ENCODE measurements around the gene SORT1.
"Not testable (repeated sequence)": the region's sequence is repeated elsewhere in the genome, so short reads cannot be mapped to it uniquely, and the experiment has no call there.

The SORT1 gene

DNA sequence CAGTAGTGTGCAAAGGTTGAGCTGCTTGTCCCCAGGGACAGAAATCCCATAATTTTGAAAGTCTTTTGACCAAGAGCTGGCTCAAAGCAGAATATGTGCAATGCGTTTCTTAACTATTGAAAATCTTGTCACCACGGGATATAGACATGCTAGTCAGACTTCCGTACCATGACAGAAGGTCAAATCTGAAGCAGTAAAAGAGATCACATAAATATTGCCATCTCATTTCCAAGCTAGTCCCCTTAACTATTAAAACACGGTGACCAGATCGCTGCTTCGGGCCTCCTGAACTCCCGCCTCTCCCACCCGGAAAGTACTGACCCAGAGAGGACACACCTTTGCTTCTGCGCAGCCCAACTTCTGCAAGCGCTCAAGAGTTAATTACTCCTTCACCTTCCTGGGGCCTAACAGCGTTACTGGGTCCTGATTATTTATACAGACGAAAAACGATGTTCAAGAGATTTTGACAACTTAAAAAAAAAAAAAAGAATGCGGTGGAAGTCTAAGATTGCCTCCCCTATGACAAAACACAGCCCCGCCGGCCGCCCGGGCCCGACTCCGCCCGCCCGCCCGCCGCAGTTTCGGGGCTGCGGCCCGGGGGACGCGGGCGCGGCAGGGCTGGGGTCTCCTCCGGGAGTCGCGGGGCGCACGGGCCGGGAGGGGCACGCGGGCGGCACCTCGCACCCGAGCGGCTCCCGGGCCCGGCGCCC, 692 bp downstream of the SORT1 start:
- no peak for DNase-seq

DNA sequence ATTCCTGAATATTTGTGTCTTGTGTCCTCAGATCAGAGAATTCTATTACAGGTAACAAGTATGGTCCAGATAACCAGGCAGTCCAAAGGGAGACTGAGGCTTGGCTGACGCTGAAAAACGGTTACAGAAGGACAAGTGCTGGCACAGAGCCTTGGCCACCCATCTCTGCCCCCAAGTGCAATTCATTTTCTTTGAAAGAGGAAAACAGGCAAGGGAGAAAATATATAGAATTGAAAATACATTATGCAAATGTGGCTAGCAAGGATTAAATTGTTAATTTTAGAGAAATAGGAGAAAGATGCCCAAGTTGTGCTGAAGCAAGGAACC, 1.2 kb downstream of the SORT1 start:
- DNase-seq, result no peak

DNA sequence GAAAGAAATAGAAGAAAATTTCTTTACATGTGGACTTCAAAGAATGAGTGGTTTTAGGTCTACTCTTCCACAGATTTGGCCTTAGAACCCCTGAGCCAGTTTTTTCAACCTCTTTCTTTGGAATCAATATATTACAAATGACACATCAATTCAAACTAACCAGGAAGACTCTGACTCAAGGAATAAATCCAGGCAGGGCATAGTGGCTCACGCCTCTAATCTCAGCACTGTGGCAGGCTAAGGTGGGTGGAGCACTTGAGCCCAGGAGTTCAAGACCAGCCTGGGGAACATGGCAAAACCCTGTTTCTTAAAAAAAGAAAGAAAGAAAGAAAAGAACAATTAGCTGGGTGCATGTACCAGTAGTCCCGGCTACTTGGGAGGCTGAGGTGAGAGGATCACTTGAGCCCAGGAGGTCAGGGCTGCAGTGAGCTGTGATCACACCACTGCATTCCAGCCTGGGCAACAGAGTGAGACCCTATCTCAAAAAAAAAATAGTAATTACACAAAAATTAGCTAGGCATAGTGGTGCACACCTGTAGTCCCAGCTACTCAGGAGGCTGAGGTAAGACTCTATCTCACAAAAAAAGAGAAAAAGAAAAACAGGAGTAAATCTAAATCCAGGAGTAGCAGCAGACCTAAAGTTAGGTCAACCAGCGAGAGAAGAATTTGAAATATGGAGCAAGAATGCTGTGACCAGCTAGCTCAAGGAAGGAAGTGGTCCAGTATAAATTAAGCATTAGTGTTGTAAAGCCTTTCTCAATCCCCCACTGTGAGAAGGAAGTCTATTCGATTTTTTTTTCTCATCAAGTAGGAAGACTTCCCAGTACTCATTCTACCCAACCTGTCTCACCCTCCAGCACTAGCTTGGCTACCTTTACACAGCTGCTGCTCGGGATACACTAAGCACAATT, 1.9 kb downstream of the SORT1 start:
- DNase-seq, result no peak

DNA sequence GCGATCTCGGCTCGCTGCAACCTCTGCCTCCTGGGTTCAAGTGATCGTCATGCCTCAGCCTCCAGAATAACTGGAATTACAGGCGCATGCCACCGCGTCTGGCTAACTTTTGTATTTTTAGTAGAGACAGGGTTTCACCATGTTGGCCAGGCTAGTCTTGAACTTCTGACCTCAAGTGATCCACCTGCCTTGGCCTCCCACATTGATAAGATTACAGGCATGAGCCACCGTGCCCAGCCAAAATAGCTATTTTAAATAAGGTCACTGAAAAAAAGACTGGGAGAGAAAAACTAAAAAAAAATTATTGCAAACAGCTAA, 2.5 kb downstream of the SORT1 start:
- DNase-seq, result not testable (repeated sequence)

DNA sequence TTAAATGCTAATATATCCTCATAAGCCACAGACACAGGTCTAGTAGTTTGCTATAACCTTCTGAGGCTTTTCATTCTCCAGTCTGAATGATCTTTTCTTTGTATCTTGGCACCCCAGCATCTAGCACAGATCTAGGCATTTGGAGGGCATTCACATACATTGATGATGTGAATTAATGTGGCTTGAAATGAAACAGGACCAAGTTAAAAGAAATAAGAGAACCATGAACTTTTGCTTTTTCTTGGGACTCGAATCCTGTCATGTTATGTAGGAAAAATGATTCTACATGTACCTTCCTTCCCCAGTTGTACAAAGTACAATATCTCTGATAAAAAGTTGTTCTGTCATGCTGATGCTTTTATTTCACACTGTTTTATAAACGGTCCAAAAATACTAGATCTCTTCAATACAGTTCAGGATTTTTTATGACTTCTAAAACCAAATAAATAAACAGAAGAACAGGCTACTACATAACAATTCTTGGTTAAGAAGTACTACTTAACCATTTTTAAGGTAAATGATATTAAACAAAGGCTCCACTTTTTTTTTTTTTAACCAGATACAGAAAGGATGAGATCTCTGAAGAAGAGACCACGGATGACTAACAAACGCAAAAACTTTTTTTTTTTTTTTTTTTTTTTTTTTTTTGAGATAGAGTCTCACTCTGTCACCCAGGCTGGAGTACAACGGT, 3.0 kb downstream of the SORT1 start:
- DNase-seq, result no peak

DNA sequence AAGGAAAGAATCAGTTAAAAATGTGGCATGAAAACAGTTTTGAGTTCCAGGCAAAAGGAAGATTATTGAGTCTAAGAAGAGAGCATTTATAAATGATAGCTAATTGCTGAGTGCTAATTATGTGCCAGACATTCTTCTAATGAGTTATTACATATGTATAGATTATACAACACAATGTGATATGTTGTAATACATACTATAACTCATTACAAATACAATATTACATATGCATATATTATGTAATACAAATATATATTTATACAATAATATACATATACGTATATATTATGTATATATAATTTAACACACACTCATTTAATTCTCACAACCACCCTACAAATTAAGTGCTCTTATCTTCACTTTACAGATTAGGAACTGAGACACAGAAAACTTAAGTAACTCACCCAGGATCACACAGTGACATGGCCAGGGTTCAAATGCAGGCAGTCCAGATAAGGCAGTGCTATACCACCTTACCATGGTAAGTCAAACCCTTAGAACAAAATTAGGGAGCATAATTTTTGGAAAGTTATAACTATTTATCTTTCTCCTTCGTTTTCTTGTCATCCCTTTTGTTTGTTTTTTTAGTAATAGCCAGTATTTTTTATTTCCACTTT, 4.0 kb downstream of the SORT1 start:
- no peak for DNase-seq

DNA sequence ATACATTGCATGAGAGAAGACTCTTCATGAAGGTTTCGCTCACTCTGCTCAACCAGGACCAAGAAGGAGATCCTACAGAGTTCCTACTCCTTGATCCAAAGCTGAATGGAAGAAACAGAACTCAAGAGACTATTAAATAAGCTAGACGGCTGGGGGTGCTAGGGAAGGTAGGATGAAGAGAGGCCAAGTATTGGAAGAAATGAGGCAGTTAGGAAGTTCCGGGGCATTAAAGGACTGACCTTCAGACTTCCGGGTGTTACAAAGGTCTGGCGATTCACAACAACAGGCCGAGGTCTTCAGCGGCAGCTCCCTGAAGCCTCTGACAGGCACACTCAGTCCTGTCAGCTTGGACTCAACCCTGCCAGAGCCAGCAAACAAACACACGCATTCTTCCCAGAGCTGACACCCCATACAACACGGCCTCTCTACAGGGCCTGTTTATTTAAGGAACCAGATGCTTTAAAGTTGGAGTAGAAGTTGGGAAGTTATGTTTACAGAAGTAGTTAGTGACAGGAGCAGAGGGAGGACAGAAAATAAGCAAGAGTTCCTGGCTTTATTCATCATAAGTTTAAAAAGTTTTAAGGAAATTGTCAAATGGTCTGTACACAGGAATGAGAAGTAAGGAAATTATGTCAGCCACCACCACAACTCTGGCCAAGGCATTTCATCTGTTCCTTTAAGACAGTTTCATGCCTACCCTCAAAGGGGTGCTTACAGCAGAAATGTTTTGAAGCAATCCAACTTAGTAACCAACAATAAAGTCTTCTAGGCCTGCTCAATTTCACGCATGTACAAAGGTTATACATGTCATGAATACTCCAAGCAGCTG, 4.7 kb downstream of the SORT1 start:
- DNase-seq, result no peak

DNA sequence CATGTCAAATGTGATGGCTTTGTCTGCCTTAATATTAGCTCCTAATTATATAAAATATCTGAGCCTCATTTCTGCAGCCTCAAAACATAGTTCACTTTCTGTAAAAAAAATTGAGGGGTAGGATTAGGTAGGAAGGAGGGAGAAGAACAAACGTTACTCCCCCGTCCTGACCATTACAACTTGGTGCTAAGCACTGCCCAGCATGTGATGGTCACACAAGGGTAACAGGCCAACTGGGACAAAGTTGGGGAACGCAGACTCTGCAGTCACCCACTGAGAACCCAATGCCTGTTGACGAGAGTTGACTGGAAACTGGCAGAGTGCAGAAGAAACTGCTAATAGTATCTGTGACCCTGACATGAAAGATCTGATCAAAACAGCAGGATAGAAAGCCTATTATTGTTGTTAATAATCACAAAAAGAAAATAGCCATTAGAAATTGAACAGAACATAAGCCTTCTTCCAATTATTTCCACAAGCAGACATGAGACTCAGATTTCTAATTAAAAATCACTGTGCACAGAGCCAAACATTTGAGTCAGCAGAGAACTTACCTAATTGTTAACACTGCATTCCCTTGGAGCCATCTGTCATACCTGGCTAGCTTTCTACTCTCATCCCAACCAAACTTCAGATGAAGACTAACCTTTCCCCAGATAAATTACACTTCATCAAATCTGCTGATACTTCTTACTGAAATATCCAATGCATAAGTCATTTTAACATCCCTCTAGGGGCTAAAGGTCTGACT, 5.5 kb downstream of the SORT1 start:
- DNase-seq, result no peak

DNA sequence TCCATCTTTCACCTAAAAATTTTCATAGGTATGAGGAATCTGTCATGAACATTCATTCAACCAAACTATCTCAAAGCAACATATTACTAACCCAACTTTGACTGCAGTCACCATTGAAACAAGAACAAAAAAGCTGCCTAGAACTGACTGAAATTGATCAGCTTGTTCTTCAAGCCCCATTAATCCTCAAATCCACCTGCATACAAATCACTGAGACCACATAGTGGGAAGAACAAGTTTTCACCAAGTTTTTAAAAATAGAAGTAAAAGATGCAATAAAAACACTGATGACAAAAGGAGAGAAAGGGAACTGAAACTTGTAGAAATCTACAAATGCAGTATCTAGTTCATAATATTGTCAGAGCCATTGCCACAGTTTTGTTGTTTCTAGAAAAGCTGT, 6.1 kb downstream of the SORT1 start:
- DNase-seq, result no peak

DNA sequence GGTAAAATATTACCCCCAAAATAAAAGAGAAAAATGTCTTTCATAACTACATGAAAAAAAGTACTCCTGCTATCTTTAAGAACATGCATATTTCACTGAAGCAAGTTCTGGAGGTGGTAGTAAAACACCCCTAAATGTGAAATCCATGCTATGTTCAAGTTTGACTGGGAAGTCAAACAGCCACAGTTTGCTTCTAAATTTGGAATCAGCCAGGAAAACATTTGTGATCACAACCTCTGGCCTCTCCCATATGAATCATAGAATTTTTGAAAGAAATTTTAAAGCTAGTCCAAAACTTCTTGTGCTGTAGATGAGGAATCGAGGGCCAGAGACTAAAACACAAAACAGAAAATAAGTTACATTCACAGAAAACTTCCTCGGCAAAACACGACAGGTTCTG, 6.6 kb downstream of the SORT1 start:
- no peak for DNase-seq

DNA sequence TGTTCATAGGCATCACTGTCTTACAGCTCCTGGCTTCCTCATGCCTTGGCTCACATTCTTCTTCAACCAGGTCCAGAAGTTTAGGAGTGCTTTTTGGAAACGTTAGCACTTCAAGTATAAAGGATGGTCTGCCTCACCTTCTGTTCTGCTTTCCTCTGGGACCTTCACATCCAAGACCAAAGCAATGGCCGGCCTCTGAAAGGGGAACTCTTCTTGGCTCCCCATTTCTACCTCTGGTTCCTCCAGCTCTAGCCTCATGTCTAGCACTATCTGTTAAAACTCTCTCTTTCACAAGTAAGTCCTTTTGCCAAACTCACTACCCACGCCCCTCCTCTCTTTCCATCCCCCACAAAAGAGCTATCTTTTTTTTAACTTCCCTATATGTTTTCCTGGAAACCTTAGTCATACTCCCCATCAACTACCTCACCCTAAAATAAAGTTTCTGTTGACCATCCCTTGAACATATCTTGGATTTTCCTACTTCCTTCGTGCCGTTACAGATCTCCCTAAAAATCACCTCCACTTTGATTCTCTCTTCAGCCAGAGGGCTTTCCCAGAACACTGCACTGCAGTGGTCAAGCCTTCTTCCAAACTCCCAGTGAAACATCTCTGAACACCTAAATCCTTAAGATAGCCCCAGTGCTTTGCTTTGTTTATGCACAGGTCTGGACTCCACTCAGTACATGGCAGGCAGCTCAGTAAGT, 7.9 kb downstream of the SORT1 start:
- no peak for DNase-seq

DNA sequence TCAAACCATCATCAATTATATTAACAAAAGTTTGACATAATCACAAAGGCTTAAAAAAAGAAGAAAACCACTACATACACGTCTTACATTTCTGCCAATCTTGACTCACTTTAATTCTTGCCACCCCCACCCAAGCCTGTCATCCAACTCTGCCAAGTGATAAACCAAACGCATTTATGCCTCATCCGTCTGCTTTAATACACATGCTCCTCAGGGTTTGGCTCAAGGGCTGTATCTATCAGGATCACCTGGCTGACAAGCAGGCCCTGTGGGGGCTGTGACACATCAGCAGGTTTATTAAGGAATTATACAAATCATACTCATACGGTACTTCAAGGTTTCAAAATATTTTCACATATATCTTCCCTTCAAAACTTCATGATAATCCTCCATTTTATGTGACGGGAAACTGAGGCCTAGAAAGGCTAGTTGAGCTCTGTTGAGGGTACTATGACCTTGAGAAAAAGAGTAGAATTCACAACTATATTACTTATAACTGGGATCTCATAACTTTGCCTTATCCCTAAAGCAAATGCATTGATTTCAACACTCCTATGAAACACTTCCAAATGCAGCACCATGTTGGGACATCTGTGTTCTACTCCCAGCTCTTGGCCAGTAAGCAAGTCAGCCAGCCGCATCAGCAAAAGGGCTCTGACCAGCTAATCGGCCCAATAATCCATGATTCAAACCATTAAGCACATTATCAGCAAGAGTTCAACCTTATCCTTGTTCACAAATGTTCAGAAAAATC, 8.7 kb downstream of the SORT1 start:
- no peak for DNase-seq

DNA sequence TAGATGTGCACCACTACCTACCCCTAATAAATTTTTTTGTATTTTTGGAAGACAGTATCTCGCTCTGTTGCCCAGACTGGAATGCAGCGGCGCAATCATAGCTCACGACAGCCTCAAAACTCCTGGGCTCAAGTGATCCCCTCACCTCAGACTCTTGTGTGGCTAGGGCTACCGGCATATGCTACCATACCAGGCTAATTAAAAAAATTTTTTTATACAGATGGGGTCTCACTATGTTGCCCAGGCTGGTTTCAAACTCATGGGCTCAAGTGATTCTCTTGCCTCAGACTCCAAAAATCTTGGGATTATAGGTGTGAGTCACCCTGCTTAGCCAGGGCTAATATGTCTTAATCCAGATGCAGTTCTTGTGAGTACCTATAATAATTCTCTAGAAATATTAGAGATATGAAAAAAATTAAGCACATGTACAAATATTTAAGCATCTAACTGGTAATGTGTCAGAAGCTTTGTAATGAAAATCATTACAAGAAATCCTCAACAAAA, 9.5 kb downstream of the SORT1 start:
- DNase-seq, result no peak

DNA sequence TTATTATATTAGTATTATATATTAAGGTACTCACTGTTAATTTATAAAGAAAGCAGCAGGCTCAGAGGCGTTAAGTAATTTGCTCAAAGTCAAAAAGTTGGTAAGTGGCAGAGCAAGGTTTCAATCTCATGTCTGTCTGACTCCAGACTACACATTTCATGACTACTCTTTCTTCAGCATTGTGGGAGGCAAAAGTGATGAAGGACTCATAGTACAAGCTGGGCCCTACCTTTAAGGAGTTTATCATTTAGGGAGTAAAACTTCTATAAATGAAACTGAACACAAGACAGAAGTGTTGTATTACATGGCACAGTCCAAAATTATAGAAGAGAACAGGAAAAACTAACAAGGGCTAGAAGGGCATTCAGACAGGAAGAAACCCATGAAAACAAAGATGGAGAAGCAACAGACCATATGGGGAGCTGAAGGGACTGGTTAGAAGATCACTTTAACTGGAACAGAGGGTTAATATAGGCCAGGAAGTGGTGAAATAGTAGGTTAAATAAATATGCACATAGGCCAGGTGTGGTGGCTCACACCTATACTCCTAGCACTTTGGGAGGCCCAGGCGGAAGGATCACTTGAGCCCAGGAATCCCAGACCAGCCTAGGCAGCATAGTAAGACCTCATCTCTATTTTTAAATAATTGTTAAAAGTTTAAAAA, 11.5 kb downstream of the SORT1 start:
- no peak for DNase-seq

DNA sequence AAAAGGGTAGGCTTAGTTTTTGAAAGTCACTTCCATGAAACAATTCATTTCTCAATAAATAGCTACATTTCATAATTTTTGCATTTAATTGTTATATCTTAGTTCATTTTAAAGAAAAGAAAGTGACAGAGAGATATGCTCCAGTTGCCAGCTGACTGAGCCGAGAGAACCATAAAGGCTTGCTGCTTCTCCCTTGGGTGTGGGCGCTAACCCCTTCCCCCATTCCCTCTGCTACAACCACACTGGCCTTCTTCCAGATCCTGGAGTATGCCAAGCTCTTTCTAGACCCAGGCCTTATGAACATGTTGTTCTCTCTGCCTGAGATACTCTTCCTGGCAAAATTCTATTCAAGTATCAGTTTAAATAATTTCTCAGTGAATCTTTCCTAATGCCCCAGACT, 12.3 kb downstream of the SORT1 start:
- no peak for DNase-seq

DNA sequence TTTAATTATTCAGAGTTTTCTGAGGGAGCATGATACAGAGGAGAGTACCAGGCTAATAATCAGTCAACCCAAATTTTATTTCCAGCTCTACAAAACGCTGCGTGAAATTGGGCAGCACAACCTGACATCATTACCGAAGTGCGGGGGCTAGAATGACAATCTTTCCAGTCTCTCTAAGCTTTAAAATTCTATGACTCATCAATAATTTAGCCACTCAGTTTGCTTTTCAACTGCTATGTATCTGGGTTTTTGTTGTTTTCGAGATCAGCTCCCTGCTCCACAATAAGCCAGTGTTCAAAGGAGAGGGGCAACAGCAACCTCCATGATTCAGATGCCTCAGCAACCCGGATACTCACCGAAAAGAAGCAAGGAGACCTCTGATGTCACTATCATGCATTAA, 13.9 kb downstream of the SORT1 start:
- no peak for DNase-seq

DNA sequence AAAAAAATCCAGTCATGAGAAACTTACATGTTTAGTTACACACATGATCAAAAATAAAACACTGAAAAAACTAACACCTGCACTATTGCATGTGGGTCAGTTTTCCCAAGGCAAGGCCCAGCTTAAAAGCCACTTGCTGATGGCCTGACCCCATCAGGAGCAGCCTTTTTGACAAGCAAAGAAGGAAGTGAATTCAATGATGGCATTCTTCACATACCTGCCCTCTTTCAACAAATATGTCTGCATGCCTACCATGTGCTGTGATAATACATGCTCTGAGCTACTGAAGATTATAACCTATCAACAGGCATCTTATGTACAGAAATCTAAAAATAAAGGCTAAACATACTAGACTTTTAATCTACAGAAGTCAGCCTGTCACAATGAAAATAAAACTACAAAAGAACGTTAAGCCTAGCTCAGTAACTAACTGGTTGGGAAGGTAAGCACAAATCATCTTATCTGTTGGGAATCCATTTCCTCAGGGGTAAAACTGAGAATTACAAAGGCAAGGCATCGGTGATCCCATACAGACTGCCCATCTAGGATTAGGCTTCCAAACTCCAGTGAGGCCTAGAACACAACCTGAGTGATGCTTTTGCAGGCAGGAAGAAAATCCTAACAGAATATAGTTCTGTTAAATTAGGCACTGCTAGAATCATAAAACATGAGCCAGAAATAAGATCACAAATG, 14.5 kb downstream of the SORT1 start:
- no peak for DNase-seq

DNA sequence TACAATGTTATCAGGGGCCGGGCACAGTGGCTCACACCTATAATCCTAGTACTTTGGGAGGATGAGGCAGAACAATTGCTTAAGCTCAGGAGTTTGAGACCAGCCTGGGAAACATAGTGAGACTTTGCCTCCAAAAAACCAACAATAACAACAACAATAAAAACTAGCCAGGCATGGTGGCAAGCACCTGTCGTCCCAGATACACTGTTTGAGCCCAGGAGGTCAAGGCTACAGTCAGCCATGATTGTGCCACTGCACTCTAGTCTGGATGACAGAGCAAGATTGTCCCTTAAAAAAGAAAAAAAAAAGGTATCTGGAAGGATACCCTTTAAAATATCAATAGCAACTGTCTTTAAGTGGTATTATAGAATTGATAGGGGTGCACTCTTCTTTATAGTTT, 16.1 kb downstream of the SORT1 start:
- no peak for DNase-seq

DNA sequence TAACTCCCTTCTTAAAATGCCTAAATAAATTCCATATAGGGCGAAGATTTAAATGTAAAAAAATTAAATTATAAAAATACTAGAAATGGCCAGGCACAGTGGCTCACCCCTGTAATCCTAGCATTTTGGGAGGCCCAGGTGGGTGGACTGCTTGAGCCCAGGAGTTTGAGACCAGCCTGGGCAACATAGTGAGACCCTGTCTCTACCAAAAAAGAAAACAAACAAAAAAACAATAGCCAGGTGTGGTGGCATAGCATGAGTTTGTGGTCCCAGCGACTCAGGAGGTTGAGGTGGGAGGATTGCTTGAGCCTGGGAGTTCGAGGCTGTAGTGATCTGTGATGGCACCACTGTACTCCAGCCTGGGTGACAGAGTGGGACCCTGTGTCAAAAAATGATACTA, 17.8 kb downstream of the SORT1 start:
- no peak for DNase-seq
